GM21723 (cell line): ENCODE results near the gene CYLD.

ENCODE experiments used
- ATAC-seq: cut with Tn5 transposase; IDR thresholded peaks from one replicate; pipeline ENCODE4 v1.9.1; 2021; ENCODE audit warnings: mild to moderate bottlenecking, moderate library complexity; ENCODE audit not compliant: unreplicated experiment

CYLD gene

DNA sequence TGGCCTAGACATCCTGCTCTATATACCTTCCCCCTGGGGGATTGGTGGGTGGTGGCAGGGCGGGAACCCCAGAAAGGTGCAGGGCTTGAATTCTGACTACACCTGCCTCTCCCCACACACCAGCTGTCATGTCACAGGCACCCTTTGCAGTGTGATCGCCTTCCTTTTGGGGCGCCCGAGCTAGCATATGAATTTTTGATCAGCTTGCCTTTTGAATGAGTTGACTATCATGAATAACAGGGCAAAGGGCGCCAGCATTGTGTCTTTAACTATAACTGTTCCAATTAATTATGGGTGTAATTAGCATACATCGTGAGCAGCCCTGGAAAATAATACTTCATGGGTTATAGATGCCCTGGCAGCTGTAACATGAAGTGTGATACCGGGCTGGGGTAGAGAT, 72.7 kb downstream of the CYLD start:
- ATAC-seq, result no peak

DNA sequence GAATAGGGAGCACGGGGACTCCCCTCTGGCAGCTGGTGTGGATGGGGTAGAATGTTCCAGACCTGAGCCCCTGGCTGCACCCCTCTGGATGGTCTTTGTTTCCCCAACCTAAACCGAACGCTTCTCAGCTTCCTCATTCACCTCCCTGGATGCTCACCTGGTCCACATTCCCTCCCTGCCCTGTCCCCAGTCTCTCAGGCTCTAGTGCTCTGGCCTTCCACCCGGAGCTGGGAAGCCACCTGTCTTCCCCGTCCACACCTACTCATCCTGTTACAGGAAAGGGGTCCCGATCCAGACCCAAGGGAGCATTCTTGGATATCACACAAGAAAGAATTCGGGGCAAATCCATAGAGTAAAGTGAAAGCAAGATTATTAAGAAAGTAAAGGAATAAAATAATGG, 73.5 kb downstream of the CYLD start:
- ATAC-seq, result no peak

DNA sequence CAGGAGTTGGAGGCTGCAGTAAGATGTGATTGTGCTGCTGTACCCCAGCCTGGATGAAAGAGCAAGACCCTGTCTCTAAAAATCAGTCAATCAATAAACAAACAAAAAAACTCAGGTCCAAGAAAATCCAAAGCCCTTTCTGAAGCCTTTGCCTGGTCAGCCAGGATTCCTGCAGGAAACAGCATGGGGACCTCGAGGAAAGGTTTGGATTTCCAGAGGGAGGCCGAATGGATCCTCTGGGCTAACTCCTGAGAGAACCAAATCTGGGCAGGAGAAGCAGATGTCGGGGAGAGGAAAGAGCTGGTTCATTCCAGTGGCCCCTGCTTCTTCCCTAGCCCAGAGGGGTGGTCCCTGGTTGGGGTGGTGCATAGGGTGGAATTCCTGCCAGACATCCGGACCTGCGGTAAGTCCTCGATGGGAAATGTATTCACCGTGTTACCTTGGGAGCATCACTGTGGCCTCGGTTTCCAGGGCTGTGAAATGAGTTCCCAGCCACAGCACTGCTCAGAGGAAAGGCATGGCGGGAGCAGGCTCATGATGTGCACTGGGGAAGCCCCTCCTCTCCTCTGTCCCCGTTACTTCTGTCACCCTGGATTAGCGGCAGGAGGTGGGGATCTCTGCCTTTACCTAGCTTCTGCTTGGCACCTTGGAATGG, 75.1 kb downstream of the CYLD start:
- ATAC-seq, result no peak

DNA sequence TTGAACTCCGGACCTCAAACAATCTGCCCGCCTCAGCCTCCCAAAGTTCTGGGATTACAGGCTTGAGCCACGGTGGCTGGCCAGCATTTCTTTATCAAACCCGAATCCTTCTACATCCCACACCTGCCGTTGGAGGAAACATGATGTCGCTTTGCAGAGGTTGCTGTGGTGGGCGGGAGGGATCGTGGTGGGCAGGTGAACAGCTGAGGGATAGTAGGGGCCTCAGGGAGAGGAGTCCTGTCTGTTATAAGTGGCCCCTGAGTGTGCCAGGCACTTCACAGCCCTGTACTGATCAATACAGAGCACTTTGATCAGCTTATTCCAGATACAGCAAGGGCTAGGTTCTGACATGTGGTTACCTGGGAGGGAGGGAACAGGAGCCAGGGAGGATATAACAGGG, 76.5 kb downstream of the CYLD start:
- no peak for ATAC-seq

DNA sequence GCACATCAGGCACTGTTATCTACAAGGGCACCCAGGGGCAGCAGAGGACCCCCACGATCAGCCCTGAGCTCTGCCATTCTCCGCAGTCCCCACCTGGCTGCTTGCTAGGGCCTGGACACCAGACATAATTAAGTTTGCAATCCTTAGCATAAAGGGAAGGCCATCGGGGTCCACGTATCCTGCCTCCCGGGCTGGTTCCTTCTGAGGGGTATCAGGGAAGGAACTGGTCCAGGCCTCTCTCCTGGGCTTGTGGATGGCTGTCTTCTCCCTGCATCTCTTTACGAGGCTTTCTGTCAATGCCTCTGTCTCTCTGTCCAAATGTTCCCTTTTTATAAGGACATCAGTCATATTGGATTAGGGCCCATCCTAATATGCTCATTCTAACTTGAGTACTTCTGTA, 77.8 kb downstream of the CYLD start:
- ATAC-seq, result no peak

DNA sequence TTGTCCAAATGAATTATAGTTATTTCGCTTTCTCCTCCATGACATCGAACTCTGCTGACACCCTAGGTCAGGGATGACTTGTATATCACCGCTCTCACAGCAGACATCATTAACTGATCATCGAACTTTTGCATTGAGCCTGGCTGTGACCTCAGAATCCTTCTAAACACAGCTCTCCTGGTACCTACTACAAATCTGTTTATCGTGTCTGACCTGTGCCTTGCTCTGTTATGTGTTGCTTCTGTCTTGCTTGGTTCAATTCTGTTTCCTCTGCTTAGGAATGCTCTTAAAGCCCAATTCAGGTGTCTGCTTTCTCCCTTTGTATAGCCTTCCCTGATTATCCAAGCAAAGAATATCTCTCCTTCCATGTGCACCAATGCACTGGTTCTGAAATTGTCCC, 78.3 kb downstream of the CYLD start:
- ATAC-seq, result no peak

DNA sequence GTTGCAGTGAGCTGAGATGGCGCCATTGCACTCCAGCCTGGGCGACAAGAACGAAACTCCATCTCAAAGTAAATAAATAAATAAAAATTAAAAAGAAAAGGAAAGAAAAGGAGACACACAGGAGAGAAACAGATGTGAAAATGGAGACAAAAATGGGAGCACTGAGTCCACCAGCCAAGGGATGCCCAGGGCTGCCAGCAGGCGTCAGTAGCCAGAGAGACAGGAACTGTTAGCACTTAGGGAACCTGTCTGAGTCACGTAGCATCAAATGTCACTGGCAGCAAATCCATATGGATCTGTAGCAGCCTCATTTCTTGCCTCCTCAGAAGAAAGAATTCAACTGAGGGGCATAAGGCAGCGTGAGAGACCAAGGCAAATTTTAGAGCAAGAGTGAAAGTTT, 79.7 kb downstream of the CYLD start:
- no peak for ATAC-seq

DNA sequence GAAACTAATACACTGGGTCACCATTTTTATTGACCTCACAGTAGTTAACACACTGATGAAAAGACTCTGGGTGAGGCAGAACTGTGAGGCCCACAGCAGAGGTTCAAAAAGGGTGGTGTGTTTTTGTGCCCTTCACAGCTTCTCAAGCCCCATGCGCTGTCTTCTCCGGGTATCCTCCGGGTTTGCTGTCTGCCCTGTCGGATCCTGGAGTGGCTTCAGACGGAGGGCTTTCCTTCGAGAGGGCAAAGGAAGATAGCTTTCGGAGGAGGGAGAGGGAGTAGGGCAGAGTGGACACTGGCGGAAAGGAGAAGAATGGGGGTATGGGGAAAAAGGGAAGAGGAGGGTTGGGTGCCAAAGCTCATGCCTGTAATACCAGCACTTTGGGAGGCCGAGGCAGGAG, 80.8 kb downstream of the CYLD start:
- ATAC-seq, result no peak

DNA sequence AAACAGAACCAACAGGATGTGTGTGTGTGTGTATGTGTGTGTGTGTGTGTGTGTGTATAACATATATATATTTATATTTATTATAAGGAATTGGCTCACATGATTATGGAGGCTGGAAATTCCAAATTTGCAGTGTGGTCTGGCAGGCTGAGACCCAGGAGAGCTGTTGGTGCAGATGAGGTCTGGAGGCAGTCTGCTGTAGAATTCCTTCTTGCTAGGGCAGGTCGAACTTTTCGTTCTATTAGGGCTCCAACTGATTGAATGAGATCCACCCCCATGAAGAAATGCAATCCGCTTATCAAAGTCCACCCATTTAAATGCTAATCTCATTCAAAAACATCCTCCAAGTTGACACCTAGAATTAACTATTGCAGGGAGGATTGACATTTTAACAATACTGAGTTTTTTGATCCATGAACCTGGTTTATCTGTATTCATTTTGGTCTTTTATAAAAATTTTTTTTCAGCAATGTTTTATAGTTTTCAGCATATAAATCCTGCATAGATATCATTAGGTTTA, 85.0 kb downstream of the CYLD start:
- no peak for ATAC-seq

DNA sequence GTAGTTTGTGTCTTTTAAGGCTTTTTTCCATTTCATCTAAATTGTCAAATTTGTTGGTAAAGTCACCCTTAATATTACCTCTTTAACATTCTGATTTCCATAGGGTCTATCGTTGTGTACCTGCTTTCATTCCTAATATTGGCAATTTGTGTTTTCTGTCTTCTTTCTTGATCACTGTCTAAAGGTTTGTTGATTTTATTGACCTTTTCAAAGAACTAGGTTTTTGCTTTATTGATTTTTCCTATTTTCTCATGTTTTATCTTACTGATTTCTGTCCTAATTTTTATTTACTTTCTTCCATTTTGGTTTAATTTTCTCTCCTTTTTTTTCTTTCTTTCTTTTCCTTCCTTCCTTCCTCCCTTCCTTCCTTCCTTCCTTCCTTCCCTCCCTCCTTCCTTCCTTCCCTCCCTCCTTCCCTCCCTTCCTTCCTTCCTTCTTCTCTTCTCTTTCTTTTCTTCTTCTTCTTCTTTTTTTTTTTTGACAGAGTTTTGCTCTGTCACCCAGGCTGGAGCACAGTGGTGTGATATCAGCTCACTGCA, 86.3 kb downstream of the CYLD start:
- no peak for ATAC-seq

DNA sequence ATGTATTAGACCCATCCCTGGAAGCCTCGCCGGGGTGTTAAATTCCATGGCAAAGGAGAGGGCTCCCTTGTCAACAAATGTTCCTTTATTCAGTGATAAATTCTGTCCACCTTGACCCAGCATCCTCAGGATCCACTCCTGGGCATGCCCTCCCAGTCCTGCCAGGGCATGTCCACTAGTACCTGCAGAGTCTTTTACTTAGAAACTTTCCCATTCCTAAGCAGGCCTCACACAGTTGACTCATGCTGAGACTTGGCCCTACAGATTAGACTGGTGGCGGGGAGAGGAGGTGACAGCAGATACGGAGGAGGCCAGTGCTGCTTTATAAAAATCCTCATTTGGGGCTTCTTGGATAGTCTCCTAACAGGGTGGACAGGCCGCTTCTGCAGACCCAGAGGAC, 88.8 kb downstream of the CYLD start:
- ATAC-seq, result no peak

DNA sequence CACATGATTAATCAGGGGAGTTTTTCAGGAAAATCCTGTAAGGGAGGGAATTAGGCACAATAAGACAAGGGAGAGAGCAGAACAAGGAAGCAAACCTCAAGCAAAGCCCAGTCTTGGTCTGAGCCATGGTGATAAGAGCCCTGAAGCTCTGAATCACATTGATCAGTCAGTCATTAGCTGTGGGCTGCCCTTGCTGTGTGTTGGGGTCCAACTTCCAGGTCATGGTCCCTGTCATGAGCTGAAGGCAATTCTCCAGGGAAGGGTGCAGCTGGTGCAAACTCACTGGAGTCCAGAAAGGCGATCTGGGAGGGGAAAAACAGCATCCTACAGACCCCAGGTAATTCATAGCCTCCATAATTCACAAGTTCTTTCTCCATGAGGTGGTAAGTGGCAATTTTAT, 89.9 kb downstream of the CYLD start:
- no peak for ATAC-seq

DNA sequence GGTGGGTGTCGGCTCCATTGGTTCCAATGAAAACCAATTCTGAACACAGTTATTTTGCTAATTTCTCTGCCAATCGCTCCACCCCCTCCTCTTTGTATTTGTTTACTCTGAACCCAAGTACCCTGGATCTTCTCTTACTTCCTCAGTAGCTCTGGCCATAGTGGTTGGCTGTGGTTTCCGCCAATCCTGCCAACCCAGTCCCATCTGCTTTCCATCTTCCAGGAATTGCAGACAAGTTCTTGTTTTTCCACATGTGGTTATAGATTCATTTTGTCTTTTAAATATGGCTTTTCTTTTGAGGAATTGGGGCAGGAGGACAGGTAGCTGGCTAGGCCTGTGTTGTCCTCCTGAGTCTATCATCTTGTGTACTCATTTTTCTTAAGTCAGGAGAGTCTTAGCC, 92.0 kb downstream of the CYLD start:
- ATAC-seq, result no peak

DNA sequence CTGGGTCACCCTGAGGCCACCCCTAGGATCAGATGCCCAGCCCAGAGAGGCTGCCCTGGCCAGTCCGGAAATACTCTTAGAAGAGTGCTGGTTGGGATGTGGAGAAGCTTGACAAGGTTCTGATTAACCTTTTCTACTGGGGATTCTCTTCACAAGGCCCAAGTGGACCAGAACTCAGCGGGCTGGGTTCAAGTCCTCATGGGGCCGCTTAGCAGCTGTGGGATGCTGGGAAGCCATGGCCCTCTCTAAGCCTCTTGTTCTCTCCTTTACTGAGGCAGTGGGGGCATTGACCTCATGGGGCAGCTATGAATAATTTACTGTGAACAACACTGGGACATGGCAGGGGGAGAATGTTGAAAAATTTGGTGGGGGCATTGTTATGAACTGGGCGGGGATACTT, 92.8 kb downstream of the CYLD start:
- no peak for ATAC-seq

DNA sequence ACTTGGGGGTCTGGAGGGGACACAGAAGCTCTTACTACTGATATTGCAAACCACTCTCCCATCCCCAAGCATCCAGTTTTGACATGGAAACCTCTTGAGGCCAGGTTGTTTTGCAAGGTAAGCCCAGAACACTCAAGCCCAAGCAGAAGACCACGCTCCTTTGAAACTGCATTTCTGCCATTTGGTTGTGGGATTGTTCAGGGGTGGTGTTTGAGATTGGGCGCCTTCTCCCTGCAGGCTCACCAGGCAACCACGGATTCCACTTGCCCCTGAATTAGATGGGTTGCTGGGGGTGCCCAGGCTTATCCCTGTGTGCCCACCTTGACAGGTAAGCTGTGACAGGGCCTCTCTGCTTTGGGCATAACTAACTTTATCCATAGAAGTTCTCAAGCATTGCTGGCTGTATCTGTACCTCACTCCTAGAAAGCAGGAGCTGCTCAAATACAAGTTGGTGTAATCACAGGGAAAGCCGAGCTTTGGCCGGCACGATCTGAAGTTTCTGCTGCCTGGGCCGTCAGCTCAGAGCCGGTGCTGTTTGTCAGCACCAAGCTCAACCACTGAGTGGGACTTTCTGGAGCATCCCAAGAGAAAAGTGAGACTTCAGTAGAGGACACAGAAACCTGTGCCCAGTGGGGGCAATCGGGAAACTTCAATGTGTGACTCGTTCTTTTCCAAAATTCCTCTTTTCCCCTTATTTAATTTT, 93.6 kb downstream of the CYLD start:
- ATAC-seq, result no peak

DNA sequence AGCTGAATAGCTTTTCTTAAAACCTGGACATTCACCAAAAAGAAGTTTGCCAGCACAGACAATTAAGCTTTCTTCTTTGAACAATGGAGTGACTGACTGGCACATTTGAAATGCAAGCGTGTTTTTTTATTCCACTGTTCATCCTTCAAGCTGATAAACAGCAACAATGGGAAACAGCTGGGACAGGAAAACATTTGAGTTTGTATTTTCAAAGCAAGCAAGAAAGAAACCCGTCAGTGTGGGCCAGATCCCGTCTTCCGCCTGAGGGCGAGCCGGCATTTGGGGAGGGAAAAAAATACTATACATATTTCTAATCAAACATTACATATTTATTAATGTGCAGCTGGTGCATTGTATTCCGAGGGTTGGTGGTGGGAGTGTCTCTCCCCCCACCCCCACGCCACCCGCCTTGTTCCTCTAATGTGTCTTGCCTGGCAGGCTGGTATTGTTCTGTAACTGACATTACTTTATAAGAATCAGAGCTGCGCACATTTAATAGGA, 94.3 kb downstream of the CYLD start:
- ATAC-seq, result no peak

DNA sequence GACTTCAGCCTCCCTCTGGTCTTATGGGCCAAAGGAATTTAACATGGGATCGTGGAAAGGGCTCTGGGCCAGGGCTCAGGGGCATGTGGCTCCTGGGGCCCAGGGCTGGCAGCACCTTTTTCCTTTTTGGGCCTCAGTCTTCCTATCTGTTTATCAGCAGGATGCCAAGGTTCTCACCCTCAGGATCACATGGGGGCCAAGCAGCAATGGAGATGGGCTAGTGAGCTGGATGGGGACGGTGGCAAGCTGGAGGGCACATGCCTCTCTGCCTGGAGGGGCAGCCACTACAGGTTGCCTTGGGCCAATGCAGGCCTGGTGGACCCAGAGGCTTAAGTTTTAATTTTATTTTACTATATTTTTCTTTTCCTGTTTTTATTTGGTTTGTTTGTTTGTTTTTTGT, 95.4 kb downstream of the CYLD start:
- no peak for ATAC-seq

DNA sequence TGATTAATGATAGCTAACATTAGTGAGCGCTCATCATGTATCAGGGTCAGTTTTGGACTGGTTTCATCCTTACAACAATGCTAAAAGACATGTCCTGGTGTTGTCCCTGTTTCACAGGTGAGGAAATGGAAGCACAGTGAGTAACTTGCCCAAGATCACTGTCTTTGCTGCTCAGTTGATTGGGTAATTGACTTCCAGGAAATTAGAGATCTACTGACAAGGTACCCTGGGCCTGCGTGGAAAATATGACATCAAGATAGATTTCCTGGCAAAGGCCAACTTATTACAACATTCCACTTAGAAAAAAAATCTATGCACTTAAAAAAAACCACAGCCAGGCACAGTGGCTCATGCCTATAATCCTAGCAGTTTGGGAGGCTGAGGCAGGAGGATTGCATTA, 96.3 kb downstream of the CYLD start:
- ATAC-seq, result no peak

DNA sequence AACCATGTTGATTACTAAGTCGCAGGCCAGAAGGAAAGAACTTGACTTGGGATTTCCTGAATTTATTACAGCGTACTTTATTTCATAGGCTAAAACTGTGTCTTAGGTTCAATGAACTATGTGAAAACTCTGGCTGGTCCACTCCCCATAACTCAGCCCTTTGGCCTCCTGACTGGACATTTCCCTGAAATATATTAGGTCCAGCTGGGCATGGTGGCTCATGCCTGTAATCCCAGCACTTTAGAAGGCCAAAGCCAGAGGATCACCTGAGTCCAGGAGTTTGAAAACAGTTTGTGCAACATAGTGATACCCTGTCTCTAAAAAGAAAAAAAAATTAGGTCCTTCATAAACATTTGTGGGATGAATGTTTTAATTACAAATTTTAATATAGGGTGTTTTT, 97.0 kb downstream of the CYLD start:
- ATAC-seq, result no peak

DNA sequence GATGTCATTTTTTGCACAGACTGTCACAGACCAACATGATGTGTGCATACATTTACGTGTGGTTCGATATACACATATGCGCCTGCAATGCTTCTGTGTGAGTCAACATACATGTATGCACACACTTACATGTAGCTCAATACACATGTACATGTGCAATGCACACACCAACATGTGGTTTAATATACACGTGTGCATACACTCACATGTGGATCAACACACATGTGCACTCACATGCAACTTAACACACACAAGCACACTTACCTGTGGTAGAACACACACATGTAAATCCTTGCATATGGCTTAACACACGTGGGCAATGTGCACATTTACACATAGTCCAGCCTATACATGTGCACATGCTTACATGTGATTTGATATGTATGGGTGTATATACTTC, 97.5 kb downstream of the CYLD start:
- no peak for ATAC-seq

DNA sequence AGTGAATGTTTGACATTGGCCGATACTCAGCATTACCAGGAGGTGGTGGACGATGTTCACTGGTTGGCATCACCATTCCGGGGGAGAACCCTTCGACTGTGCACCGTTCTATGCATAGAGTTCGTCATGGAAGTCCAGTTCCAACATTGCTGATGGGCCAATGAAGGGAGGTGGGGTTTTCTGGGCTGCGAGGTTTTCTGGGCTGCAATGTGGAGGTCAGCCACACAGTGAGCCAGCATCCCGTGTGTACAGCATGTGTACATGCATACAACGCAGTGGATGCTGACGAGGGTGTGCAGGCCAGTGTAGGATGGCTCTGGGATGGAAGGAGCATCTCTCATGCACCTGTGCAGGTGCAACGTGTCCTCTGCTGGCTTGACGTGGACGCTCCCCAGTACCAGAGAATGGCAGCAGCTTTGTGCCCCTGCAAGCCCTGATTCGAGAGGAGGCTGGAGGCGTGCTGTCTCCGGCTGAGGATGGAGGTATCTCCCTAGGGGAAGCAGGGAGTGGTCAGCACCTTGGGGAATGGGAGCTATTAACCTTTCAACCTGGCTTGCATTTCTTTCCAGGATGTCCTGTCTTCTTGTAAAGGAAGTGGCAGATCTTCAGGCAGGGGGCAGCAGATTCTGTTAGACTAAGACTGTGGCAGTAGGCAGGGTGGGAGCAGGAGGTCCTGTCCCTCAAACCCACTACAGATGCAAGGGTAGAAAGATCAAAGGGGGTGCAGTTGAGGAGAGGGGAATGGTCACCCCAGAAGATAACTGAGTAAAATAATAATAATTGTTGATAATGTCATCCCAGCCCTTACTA, 98.2 kb downstream of the CYLD start:
- ATAC-seq, result no peak
